ENCODE data around the gene SOD2. TPM values are rescaled to one million over a fixed set of nuclear protein-coding genes. Genes with fewer than 3 reads are reported as not detected.
"Not testable (repeated sequence)": the region's sequence is repeated elsewhere in the genome, so short reads cannot be mapped to it uniquely, and the experiment has no call there.

SOD2 gene
- total RNA-seq, 4 donors from 2014 or later: 10,850 to 22,513 (median 13,452) TPM

- no peak overlapping the region for H3K4me3 ChIP-seq
- ATAC-seq (no peak), DNase-seq (no peak)
- peaks cover 20 to 41% of the 10 kb centered on the region in 2 donors for H3K4me1 ChIP-seq
- no peaks in the 10 kb centered on the region for H3K36me3 ChIP-seq
- in situ Hi-C loops (cut with MboI; ENCODE audit: low sequenced_read_pairs in 4 of 4): no loop called here
- H3K27ac ChIP-seq: peak overlapping the region; percentile 83 to 97 (median 94)
- H3K27me3 ChIP-seq: no peaks in the 10 kb centered on the region
- intact Hi-C loops (cut with DNase I; ENCODE audit: low total_unique reads): no loop called here
- TF ChIP-seq POLR2A (IDR thresholded peaks at IDR 0.05): no peak
- no peak for TF ChIP-seq CTCF (IDR thresholded peaks at IDR 0.05 in 4 of 5, conservative IDR thresholded peaks at IDR 0.05 in 1 of 5)
- no peaks in the 10 kb centered on the region for H3K9me3 ChIP-seq
Measured at GRCh38 chr6:159714404-159714803, 21.4 kb upstream of the SOD2 start.

GRCh38 chr6:159713984-159714383, 20.9 kb upstream of the SOD2 start:
- Histone ChIP-seq H3K27ac (peak overlapping the region in 3 of 4 donors; percentile 93 to 97 (median 94)), H3K4me3 (no peak overlapping the region), H3K36me3 (no peaks in the 10 kb centered on the region), H3K9me3 (no peaks in the 10 kb centered on the region), H3K4me1 (peaks cover 20 to 41% of the 10 kb centered on the region in 2 donors), H3K27me3 (no peaks in the 10 kb centered on the region)
- intact Hi-C loops (cut with DNase I; ENCODE audit: low total_unique reads) (no loop called here), in situ Hi-C loops (cut with MboI; ENCODE audit: low sequenced_read_pairs in 4 of 4) (no loop called here)
- DNase-seq: no peak
- ATAC-seq: no peak
- no peak for TF ChIP-seq POLR2A (IDR thresholded peaks at IDR 0.05)
- TF ChIP-seq CTCF (IDR thresholded peaks at IDR 0.05 in 4 of 5, conservative IDR thresholded peaks at IDR 0.05 in 1 of 5): no peak

- in situ Hi-C loops (cut with MboI; ENCODE audit: low sequenced_read_pairs in 4 of 4): not testable (repeated sequence)
Measured at GRCh38 chr6:159712389-159712788, 19.3 kb upstream of the SOD2 start.

GRCh38 chr6:159710603-159711002, 17.6 kb upstream of the SOD2 start:
- intact Hi-C loops (cut with DNase I; ENCODE audit: low total_unique reads); H3K9me3 ChIP-seq; H3K27ac ChIP-seq; in situ Hi-C loops (cut with MboI; ENCODE audit: low sequenced_read_pairs in 4 of 4); DNase-seq; H3K4me3 ChIP-seq; H3K36me3 ChIP-seq; H3K27me3 ChIP-seq; ATAC-seq: not testable (repeated sequence)
- peaks cover 7 to 16% of the 10 kb centered on the region in 2 donors for H3K4me1 ChIP-seq

More at GRCh38 chr6:159712389-159712788, 19.3 kb upstream of the SOD2 start:
- peaks cover 14 to 30% of the 10 kb centered on the region in 2 donors for H3K4me1 ChIP-seq
- H3K4me3 ChIP-seq; H3K36me3 ChIP-seq; DNase-seq; intact Hi-C loops (cut with DNase I; ENCODE audit: low total_unique reads); H3K27me3 ChIP-seq; ATAC-seq; H3K9me3 ChIP-seq; H3K27ac ChIP-seq: not testable (repeated sequence)

- Histone ChIP-seq H3K27me3 (no peaks in the 10 kb centered on the region), H3K4me1 (peaks cover 21 to 50% of the 10 kb centered on the region in 2 donors), H3K27ac (peak overlapping the region; percentile 80 to 98 (median 90)), H3K36me3 (no peaks in the 10 kb centered on the region), H3K4me3 (no peak overlapping the region), H3K9me3 (no peaks in the 10 kb centered on the region)
- in situ Hi-C loops (cut with MboI; ENCODE audit: low sequenced_read_pairs in 4 of 4): no loop called here
- peak; percentile 13 to 47 for TF ChIP-seq POLR2A (IDR thresholded peaks at IDR 0.05)
- TF ChIP-seq CTCF (IDR thresholded peaks at IDR 0.05 in 4 of 5, conservative IDR thresholded peaks at IDR 0.05 in 1 of 5): no peak
- ATAC-seq (peak; percentile 96), DNase-seq (peak; percentile 55 to 73)
- intact Hi-C loops (cut with DNase I; ENCODE audit: low total_unique reads): loop anchor here (1.0 to 2.0 kb wide), 2 partner anchors 15 to 48 kb away; no protein-coding TSS in a partner anchor
Measured at GRCh38 chr6:159701413-159701999, 8.5 kb upstream of the SOD2 start.
